Raji (cell line): ENCODE results near the gene HSBP1L1.

Source experiments
- POLR2A ChIP-seq: IDR thresholded peaks from 2 replicates; pipeline ENCODE4 v1.6.1; 2011; ENCODE audit warnings: low read depth, low read length, control low read depth; ENCODE audit not compliant: insufficient read depth

The HSBP1L1 gene

DNA sequence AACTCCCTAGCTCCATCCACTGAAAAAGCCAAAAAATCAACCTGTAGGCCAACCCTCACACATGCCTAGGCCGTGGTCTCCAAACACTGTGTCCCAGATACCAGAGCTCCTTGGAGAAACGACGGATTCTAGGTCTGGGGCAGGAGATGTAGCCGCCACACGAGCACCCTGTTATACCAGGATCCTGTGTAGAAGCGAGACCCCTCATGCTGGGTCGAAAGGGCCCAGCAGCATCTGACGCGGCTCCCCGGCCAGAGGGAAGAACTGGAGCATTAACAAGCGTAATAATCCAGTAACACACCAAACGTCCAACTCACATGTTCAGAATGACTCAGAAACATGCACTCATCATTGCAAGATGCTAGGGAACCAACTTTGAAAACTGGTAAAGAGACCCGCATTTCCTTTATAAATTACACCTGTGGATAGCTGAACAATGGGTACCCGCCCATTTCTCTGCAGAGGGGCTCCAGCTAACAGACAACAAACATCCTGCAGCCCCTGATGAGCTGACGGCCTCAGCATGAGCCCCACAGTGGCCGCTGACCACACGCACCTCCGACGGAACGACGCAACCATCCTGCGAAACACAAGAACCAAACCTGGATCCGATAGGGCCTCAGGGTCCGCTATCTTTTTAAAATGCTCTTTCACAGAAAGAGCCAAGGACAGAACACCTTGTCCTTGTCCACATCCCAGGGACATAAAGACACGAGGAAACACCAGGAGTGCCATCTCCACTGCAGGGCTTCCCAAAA, 27.2 kb upstream of the HSBP1L1 start:
- no peak for TF ChIP-seq POLR2A

DNA sequence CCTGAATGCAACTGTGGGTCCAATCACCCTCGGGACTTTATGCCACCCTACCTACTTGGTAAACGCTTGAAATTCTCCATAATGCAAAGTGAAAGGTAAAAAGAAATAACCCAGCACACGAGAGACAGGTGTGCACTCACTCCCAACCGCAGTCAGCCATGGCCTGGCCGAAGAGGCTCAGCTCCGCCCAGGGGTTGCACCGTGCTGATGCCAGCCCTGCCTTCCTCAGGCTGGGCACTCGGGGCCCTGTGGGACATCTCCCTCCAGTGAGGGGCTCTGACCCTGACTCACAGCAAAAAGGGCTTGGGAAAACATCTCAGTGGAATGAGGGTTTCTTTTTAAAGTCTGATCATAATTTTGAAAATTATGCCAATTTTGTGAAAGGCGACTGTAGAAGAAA, 26.2 kb upstream of the HSBP1L1 start:
- no peak for TF ChIP-seq POLR2A

DNA sequence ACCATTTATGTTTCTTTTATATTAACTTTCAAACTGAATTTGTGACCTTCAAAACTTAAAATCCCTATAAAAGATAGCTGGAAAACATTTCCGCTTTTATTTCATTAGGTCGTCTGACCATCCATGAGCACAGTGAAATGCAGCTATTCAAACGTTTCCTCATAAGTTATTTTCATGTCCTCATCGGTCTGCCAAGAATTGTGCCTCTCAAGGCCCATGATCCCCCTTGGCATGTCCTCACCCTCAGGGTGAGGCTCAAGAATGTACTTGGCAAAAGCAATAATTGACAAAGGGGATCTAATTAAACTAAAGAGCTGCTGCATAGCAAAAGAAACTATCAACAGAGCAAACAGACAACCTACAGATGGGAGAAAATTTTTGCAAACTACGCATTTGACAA, 25.3 kb upstream of the HSBP1L1 start:
- no peak for TF ChIP-seq POLR2A

DNA sequence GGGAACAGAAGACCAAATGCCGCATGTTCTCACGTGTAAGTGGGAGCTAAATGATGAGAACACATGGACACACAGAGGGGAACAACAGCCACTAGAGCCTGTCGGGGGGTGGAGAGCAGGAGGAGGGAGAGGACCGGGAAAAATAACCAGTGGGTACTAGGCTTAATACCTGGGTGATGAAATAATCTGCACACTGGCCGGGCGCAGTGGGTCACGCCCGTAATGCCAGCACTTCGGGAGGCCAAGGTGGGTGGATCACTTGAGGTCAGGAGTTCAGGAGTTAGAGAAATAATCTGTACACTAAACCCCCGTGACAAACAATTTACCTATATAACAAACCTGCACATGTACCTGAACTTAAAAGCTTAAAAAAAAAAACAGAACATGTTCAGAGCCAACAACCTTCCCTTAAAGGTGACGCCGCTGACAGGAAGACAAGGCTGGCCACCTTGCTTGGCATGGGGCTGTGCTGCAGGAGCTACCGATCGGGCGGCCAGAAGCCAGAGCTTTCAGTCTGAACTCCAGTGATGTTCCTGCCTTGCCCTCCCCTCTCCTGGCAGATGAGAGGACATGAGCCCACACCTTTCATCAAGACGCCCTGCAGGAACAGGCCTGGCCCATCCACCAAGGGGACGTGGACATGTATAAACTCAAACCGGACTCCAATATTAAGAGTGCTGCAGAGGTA, 24.2 kb upstream of the HSBP1L1 start:
- TF ChIP-seq POLR2A, result no peak

DNA sequence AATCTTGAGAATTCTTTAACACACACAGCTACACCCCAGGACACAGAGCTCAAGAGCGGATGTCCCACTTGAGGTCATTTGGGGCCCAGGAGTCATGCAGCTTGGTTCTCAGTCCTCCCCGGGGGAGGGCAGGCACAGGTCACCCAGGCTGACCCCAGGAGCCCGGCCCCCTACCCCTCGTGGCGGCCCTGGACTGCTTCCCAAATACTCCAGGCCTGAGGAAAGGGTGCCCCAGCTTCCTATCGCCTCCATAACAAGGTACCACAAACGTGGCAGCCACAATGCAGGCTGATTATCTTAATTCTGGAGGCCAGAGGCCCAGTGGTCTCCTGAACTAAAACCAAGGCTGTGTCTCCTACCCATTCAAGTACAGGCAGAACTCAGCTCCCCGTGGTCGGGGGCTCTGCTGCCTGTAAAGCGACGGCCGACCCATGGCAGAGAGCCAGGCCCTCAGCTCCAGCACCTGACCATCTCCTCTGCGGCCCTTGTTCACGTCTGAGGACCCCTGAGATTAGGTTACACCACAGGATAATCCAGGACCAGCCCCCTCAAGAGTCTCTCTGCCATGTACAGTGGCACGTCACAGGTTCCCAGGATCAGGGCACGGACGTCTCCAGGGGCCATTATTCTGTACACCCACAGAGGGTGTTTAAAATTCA, 23.5 kb upstream of the HSBP1L1 start:
- no peak for TF ChIP-seq POLR2A

DNA sequence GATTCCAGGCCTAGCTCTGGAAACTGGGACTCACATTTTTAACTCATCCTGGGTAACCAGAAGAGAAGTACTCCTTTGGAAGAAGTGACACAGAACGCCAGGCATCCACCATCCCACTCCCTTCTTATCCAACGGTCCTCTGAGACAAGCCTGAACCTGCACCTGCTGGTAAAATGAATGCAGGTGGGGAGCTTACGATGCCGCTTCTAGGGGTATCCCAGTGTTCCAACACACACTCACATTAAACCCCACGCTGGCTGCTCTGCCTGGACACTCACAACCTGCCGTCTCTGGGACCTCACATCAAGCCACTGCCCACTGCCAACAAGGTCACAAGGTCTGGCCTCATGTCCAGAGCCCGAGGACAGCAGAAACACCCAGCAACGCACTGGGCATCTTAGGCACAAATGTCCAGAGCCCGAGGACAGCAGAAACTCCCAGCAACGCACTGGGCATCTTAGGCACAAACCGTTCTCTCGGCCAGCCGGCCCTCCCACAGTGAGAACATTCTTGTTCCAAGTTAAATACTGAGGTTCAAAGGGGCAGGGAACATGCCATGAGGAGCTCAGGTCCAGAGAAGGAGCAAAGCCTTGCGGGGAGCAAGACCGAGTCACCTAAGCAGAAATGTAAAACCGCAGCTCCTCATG, 22.8 kb upstream of the HSBP1L1 start:
- TF ChIP-seq POLR2A, result no peak

DNA sequence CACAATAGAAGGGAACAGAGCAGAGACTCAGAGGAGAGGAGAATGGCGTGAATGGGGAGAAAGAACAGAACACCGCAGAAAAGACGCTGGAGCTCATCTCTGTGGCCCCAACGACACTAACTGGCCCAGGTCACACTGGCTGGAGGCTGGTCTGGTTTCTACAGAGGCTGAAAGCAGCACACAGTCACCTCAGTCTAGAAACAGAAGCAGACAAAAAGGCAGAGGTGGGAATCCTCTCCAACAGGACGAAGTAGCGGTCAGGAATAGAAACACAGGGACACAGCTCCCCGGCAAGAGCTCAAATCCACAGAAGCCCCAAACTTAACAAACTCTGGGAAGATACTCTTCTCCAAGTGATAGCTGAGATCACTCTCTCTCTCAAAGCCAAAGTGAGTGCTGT, 22.2 kb upstream of the HSBP1L1 start:
- TF ChIP-seq POLR2A, result no peak

DNA sequence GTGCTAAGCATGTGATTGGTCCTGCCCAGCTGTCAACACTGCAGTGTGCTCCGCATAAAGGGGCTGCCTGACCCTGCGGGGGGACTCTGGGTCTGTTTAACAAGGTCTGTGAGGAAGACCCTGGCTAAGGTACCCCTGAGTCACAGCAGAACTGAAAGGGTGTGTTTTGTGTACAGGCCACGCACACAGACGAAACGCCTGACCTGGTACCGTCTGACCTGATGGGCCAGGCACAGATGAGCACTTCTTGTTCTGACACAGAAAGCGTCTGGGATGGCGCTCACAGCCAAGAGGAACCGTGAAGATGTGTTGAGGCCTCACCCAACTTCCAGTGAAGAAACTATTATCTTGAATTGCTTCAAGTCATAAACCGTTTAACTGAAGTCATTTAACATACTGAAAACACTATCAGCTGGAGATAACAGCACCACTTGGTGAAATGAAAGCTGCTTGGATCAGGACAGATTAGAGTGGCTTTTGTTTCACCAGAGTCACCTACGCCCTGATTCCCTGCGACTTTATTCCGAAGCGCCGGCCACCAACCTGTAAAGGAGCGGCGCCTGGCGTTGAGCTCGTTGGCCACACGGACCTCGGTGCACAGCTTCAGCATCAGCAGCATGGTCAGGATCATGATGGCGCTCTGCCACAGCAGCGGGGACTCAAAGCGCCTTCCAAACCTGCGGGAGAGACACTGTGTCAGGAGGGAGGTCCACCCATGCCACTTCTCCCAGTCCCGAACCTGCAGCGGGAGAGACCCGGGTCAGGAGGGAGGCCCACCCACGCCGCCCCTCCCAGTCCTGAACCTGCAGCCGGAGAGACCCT, 21.4 kb upstream of the HSBP1L1 start:
- TF ChIP-seq POLR2A, result no peak

DNA sequence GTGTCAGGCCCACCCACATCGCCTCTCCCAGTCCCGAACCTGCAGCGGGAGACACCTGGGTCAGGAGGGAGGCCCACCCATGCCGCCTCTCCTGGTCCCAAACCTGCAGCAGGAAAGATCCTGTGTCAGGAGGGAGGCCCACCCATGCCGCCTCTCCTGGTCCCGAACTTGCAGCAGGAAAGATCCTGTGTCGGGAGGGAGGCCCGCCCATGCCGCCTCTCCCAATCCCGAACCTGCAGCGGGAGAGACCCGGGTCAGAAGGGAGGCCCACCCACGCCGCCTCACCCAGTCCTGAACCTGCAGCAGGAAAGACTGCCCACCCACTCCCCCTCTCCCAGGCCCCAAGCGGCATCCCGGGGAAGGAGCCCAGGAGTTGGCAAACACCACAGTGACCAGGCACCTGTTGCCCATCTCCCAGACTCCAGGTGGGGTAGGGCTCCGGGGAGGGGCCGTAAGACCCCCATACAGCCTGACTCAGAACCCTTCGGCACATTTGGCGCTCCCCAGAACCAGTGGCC, 20.8 kb upstream of the HSBP1L1 start:
- no peak for TF ChIP-seq POLR2A

DNA sequence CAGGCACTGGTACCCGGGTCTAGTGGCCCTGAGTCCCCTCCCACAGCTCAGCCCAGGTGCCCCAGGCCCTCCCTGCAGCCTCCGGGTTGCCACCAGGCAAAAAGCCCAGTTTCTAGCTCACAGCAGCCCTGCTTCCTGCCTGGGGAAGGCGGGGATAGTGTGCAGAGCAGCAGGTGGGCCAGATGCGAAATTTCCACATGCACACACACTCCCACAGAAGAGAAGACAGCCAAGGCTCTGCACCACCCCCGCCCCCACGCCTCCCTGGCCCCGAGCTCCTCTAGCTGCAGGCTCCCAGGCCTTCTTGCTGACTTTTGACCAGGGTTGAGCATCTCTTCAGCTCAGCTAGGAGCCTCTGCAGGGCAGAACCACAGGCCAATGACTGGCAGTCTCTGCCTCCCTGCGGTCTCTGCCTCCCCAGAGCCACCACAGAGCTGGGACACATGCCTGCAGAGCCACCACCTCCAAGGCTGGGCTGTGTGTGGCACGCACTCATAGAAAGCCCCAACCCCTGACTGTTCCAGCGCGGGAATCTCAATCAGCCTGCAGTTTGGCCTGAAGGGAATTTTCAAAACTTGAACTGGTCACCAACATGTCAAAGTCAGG, 20.2 kb upstream of the HSBP1L1 start:
- TF ChIP-seq POLR2A, result no peak

DNA sequence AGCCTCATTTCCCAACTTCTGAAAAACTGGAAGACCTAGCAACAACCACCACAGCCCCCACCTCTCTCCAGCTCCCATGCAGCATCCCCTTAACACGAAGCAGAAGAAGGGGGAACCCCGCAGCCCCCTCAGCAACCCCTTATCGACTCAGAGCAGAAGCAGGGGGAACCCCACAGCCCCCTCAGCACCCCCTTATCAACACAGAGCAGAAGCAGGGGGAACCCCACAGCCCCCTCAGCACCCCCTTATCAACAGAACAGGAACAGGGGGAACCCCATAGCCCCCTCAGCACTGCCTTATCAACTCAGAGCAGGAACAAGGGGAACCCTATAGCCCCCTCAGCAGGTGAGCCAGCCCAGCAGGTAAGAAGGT, 19.7 kb upstream of the HSBP1L1 start:
- no peak for TF ChIP-seq POLR2A

DNA sequence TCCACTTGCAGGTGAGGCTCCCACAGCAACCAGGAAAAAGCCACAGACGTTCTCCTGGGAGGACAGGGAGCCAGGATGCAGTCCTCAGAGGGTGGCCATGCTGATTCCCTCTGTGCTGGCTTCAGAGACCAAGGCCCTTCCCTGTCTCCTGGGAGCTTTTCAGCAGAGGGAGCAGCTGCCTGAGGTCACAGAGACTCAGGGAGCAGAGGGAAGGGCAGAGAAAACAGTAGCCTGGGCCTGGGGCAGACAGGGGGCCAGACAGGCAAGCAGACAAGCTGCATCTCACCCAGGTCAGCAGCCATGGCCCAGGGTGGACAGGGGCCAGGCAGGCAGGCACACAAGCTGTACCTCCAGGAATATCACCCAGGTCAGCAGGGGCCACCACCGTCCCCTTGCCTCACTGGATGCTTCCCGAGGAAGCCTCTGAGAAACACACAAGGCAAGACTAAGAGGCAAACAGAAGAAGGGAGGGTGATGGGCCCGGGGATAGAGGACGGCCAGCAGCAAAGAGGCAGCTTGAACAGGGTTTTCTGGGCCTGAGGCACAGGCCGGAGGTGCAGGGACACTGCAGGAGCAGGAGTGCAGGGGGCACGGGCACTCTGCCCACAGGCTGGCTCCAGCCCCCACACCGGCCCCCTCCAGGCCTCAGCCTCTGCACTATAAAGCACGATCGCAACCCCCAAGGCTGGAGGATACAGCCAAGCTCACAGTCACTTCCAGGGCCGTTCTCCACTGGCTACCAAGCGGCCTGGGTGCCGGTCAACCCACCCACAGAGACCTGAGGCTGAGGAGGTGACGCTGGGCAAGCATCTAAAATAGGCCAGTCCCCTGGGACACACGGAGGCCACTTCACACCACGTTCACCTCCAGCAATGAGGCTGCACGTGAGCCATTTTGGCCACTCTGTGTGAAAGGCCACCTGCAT, 19.1 kb upstream of the HSBP1L1 start:
- no peak for TF ChIP-seq POLR2A

DNA sequence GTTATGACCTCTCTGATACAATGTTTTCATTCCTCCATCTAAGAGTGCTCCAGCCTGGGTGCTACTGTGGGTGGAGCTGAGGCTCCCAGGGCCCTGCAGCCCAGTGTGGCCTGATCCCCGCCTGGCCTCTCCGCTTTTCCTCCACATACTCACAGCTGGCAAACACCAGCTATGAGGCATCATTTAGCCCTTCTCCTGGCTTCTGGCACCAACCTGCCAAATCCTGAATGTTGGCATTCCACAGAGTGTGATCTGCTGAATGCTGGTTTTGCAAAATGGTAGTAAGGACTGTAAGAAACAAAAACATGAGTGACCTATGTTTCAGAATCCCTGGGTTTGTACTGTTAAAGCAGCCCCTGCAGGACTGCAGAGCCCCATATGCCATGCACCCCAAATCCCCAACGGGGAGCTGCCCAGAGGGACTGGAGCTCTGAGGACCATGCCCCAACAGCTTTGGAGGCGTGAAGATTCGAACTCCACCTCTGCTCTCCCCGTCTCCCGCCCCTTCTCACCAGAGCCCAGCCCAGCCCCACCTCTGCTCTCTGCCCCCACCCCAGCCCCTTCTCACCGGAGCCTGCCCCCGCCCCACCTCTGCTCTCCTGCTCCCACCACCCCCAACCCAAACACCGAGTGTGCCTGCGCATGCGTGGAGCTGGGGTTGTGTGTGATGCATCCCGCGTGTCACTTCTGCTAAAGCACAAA, 17.2 kb upstream of the HSBP1L1 start:
- TF ChIP-seq POLR2A, result no peak
